Colonic mucosa (tissue), 4 donors: ENCODE results near the gene MSH3. TPM values are rescaled to one million over a fixed set of nuclear protein-coding genes. Genes with fewer than 3 reads are reported as not detected.

Source experiments
- DNase-seq: peaks from one replicate; pipeline ENCODE4 v3.0.0-alpha.2; 2020
- H3K27ac ChIP-seq: fragments of 200-600 bp; one replicate; pipeline ENCODE4 v1.8.0; 2021
- H3K27me3 ChIP-seq: fragments of 200-600 bp; one replicate; pipeline ENCODE4 v1.8.0; 2021
- H3K36me3 ChIP-seq: fragments of 200-600 bp; one replicate; pipeline ENCODE4 v1.8.0; 2021
- H3K4me1 ChIP-seq: fragments of 200-600 bp; one replicate; pipeline ENCODE4 v1.8.0; 2021; ENCODE audit warnings: mild to moderate bottlenecking
- H3K4me3 ChIP-seq: fragments of 200-600 bp; one replicate; pipeline ENCODE4 v1.8.0; 2021
- H3K9ac ChIP-seq, 2 donors: one replicate each; pipeline ENCODE4 v1.7.0; 2013; ENCODE audit warnings: control low read depth in 2 of 2, low read depth in 2 of 2, low read length in 2 of 2
- H3K9me3 ChIP-seq: fragments of 200-600 bp; one replicate; pipeline ENCODE4 v1.8.0; 2021
- CTCF ChIP-seq: fragments of 200-600 bp; IDR thresholded peaks from one replicate; pipeline ENCODE4 v1.8.0; 2022; ENCODE audit warnings: antibody characterized with exemption, mild to moderate bottlenecking
- intact Hi-C: fragments of 100-400 bp; cut with DNase I; formaldehyde crosslinking; loops from one replicate; pipeline ENCODE4 v1.14.1; 2022
- total RNA-seq, 2 donors: library from RNA; stranded (reverse); fragmentation: NEBNext Ultra II Directional in 1 of 2; extraction: Animal tissue kit (Norgen Biotek cat#: 25700) in 1 of 2; gene quantifications; one replicate each; pipeline ENCODE4 v1.2.1, GENCODE V29; 2021
- donor health status: healthy.
- donor health status: DM: no; HTN: no; CAD: no.
- donor health status: DM: no; HTN: no; CAD: no.

Gene MSH3
- total RNA-seq, 2 donors from 2014 or later: 15.1 to 16.3 TPM

- intact Hi-C loops: no loop called here
- Histone ChIP-seq H3K36me3 (no peaks in the 10 kb centered on the region), H3K9me3 (no peaks in the 10 kb centered on the region), H3K4me3 (no peak overlapping the region), H3K9ac (no peak overlapping the region), H3K27me3 (no peaks in the 10 kb centered on the region), H3K4me1 (peaks cover 4% of the 10 kb centered on the region), H3K27ac (no peak overlapping the region)
- TF ChIP-seq CTCF: no peak
- no peak for DNase-seq
Observed at GRCh38 chr5:80698369-80698768, 43.9 kb downstream of the MSH3 start.

- no peaks in the 10 kb centered on the region for H3K27me3 ChIP-seq
- no peak for TF ChIP-seq CTCF
Observed at GRCh38 chr5:80701597-80701996, 47.1 kb downstream of the MSH3 start.

GRCh38 chr5:80703291-80703690 is 48.8 kb downstream of the MSH3 start:
- Histone ChIP-seq H3K27me3 (no peaks in the 10 kb centered on the region), H3K27ac (no peak overlapping the region), H3K36me3 (no peaks in the 10 kb centered on the region), H3K9me3 (no peaks in the 10 kb centered on the region), H3K9ac (no peak overlapping the region), H3K4me3 (no peak overlapping the region), H3K4me1 (no peaks in the 10 kb centered on the region)
- no peak for TF ChIP-seq CTCF
- DNase-seq: no peak
- intact Hi-C loops: no loop called here

More at GRCh38 chr5:80701597-80701996, 47.1 kb downstream of the MSH3 start:
- no peak for DNase-seq
- H3K36me3 ChIP-seq: no peaks in the 10 kb centered on the region
- no peaks in the 10 kb centered on the region for H3K9me3 ChIP-seq
- H3K4me1 ChIP-seq: no peaks in the 10 kb centered on the region
- H3K4me3 ChIP-seq: no peak overlapping the region
- intact Hi-C loops: no loop called here
- H3K9ac ChIP-seq: no peak overlapping the region
- H3K27ac ChIP-seq: no peak overlapping the region

- no peak overlapping the region for H3K9ac ChIP-seq
- no peaks in the 10 kb centered on the region for H3K36me3 ChIP-seq
- no peaks in the 10 kb centered on the region for H3K9me3 ChIP-seq
- no peak for DNase-seq
- H3K4me3 ChIP-seq: no peak overlapping the region
- TF ChIP-seq CTCF: no peak
- no peaks in the 10 kb centered on the region for H3K4me1 ChIP-seq
- intact Hi-C loops: no loop called here
- no peaks in the 10 kb centered on the region for H3K27me3 ChIP-seq
- no peak overlapping the region for H3K27ac ChIP-seq
Observed at GRCh38 chr5:80703747-80704146, 49.3 kb downstream of the MSH3 start.

- intact Hi-C loops: no loop called here
- no peak for DNase-seq
- Histone ChIP-seq H3K9me3 (no peaks in the 10 kb centered on the region), H3K27ac (no peak overlapping the region), H3K4me3 (no peak overlapping the region), H3K9ac (no peak overlapping the region), H3K36me3 (no peaks in the 10 kb centered on the region), H3K27me3 (no peaks in the 10 kb centered on the region), H3K4me1 (no peaks in the 10 kb centered on the region)
- TF ChIP-seq CTCF: no peak
Observed at GRCh38 chr5:80704221-80704620, 49.8 kb downstream of the MSH3 start.
